Osteocyte (in vitro differentiated cells): Measurements from ENCODE around the gene NTRK2. TPM values are rescaled to one million over a fixed set of nuclear protein-coding genes. Genes with fewer than 3 reads are reported as not detected.

Experiments used
- DNase-seq: peaks from one replicate; pipeline ENCODE4 v3.0.0; 2021; ENCODE audit warnings: mixed read lengths; ENCODE audit not compliant: unreplicated experiment; ENCODE audit errors: extremely low spot score
- H3K27ac Mint-ChIP-seq: one replicate; pipeline ENCODE4 v1.8.0; 2021; ENCODE audit warnings: mild to moderate bottlenecking, mixed read lengths; ENCODE audit not compliant: unreplicated experiment
- H3K27me3 Mint-ChIP-seq: one replicate; pipeline ENCODE4 v1.8.0; 2021; ENCODE audit warnings: mixed read lengths; ENCODE audit not compliant: unreplicated experiment
- H3K36me3 Mint-ChIP-seq: one replicate; pipeline ENCODE4 v1.8.0; 2021; ENCODE audit warnings: mixed read lengths; ENCODE audit not compliant: unreplicated experiment
- H3K4me1 Mint-ChIP-seq: one replicate; pipeline ENCODE4 v1.8.0; 2021; ENCODE audit warnings: mixed read lengths; ENCODE audit not compliant: unreplicated experiment
- H3K4me3 Mint-ChIP-seq: one replicate; pipeline ENCODE4 v1.8.0; 2021; ENCODE audit warnings: mild to moderate bottlenecking, moderate library complexity, mixed read lengths; ENCODE audit not compliant: unreplicated experiment
- H3K9me3 Mint-ChIP-seq: one replicate; pipeline ENCODE4 v1.8.0; 2021; ENCODE audit warnings: mixed read lengths; ENCODE audit not compliant: unreplicated experiment
- CTCF ChIP-seq: fragments of 200-600 bp; sonication (generic); IDR thresholded peaks from 2 replicates; pipeline ENCODE4 v1.5.0; 2021; ENCODE audit warnings: antibody characterized with exemption, mild to moderate bottlenecking, moderate library complexity
- total RNA-seq: library from RNA; stranded (reverse); gene quantifications from 2 replicates; pipeline ENCODE4 v1.2.1, GENCODE V29; 2021

Gene NTRK2
- total RNA-seq, 1 donor from 2014 or later, result 29.4 TPM

GRCh38 chr9:84796404-84796803 lies 126.9 kb downstream of the NTRK2 start:
- peaks cover 34% of the 10 kb centered on the region for H3K4me1 Mint-ChIP-seq
- H3K27ac Mint-ChIP-seq, result no peak overlapping the region
- DNase-seq, result no peak
- H3K9me3 Mint-ChIP-seq, result peaks cover 4% of the 10 kb centered on the region
- H3K4me3 Mint-ChIP-seq, result no peak overlapping the region
- H3K27me3 Mint-ChIP-seq, result no peaks in the 10 kb centered on the region
- TF ChIP-seq CTCF, result no peak
- no peaks in the 10 kb centered on the region for H3K36me3 Mint-ChIP-seq

GRCh38 chr9:84799251-84799650 lies 129.7 kb downstream of the NTRK2 start:
- no peaks in the 10 kb centered on the region for H3K9me3 Mint-ChIP-seq
- no peaks in the 10 kb centered on the region for H3K27me3 Mint-ChIP-seq
- peaks cover 7% of the 10 kb centered on the region for H3K4me1 Mint-ChIP-seq
- no peak overlapping the region for H3K27ac Mint-ChIP-seq
- DNase-seq, result no peak
- H3K36me3 Mint-ChIP-seq, result no peaks in the 10 kb centered on the region
- TF ChIP-seq CTCF, result no peak
- H3K4me3 Mint-ChIP-seq, result no peak overlapping the region

GRCh38 chr9:84804951-84805694 lies 135.6 kb downstream of the NTRK2 start:
- Mint-ChIP-seq H3K36me3 (no peaks in the 10 kb centered on the region), H3K4me1 (peaks cover 12% of the 10 kb centered on the region), H3K27me3 (no peaks in the 10 kb centered on the region), H3K4me3 (no peak overlapping the region), H3K9me3 (no peaks in the 10 kb centered on the region), H3K27ac (peak overlapping the region; percentile 78)
- no peak for TF ChIP-seq CTCF
- DNase-seq, result no peak

- Mint-ChIP-seq H3K27ac (no peak overlapping the region), H3K4me1 (peaks cover 22% of the 10 kb centered on the region), H3K27me3 (no peaks in the 10 kb centered on the region), H3K36me3 (peaks cover 1% of the 10 kb centered on the region), H3K4me3 (no peak overlapping the region), H3K9me3 (no peaks in the 10 kb centered on the region)
- DNase-seq, result no peak
- TF ChIP-seq CTCF, result no peak
These were observed 137.9 kb downstream of the NTRK2 start for GRCh38 chr9:84807431-84807830.

GRCh38 chr9:84807870-84808390 lies 138.4 kb downstream of the NTRK2 start:
- no peak overlapping the region for H3K4me3 Mint-ChIP-seq
- no peaks in the 10 kb centered on the region for H3K9me3 Mint-ChIP-seq
- TF ChIP-seq CTCF, result no peak
- H3K4me1 Mint-ChIP-seq, result peaks cover 27% of the 10 kb centered on the region
- H3K27me3 Mint-ChIP-seq, result no peaks in the 10 kb centered on the region
- H3K27ac Mint-ChIP-seq, result no peak overlapping the region
- peaks cover 3% of the 10 kb centered on the region for H3K36me3 Mint-ChIP-seq
- no peak for DNase-seq
